ENCODE measurements around the gene NFKBIB.
"Not testable (repeated sequence)": the region's sequence is repeated elsewhere in the genome, so short reads cannot be mapped to it uniquely, and the experiment has no call there.

NFKBIB gene

GRCh38 chr19:38875656-38876395 lies 23.9 kb upstream of the NFKBIB start:
- no peak for DNase-seq

- DNase-seq = peak; percentile 78
These were observed 21.8 kb upstream of the NFKBIB start, which contains the start of gene RINL for GRCh38 chr19:38877781-38878574. TSS of gene RINL (minus strand) at chr19:38878275. CDS start at chr19:38876742, 1,533 bp downstream.

GRCh38 chr19:38878575-38879399 lies 21.0 kb upstream of the NFKBIB start:
- DNase-seq = no peak

- DNase-seq = no peak
These were observed 20.4 kb upstream of the NFKBIB start for GRCh38 chr19:38879400-38879751.

- no peak for DNase-seq
These were observed 19.5 kb upstream of the NFKBIB start for GRCh38 chr19:38880076-38880881.

- no peak for DNase-seq
These were observed 18.7 kb upstream of the NFKBIB start for GRCh38 chr19:38880882-38881609.

- no peak for DNase-seq
These were observed 16.5 kb upstream of the NFKBIB start for GRCh38 chr19:38883286-38883685.

GRCh38 chr19:38884691-38885090 lies 15.1 kb upstream of the NFKBIB start:
- not testable (repeated sequence) for DNase-seq

GRCh38 chr19:38888876-38889275 lies 10.9 kb upstream of the NFKBIB start:
- DNase-seq = no peak

- DNase-seq = no peak
These were observed 10.0 kb upstream of the NFKBIB start for GRCh38 chr19:38889803-38890202.

- DNase-seq = no peak
These were observed 9.1 kb upstream of the NFKBIB start for GRCh38 chr19:38890686-38891085.

GRCh38 chr19:38891771-38892170 lies 8.0 kb upstream of the NFKBIB start:
- no peak for DNase-seq

GRCh38 chr19:38892841-38893240 lies 6.9 kb upstream of the NFKBIB start:
- no peak for DNase-seq

GRCh38 chr19:38893341-38893771 lies 6.4 kb upstream of the NFKBIB start:
- no peak for DNase-seq

GRCh38 chr19:38894968-38895367 lies 4.8 kb upstream of the NFKBIB start:
- DNase-seq = no peak

GRCh38 chr19:38898788-38899446 lies 852 bp upstream of the NFKBIB start:
- DNase-seq = no peak

GRCh38 chr19:38900202-38900629 lies 447 bp downstream of the NFKBIB start:
- DNase-seq = no peak

GRCh38 chr19:38900743-38901190 lies 998 bp downstream of the NFKBIB start:
- no peak for DNase-seq

GRCh38 chr19:38901683-38902082 lies 1.9 kb downstream of the NFKBIB start:
- DNase-seq = no peak

GRCh38 chr19:38904581-38905539 lies 5.1 kb downstream of the NFKBIB start:
- no peak for DNase-seq

All from CD4-positive, alpha-beta T cell treated with Interleukin-10 for 1 hour (primary cell).